GM12865 (cell line): Measurements from ENCODE around the gene PANK2.
"Not testable (repeated sequence)": the region's sequence is repeated elsewhere in the genome, so short reads cannot be mapped to it uniquely, and the experiment has no call there.

Experiments used
- DNase-seq: peaks from one replicate; pipeline ENCODE4 v3.0.0; 2010; ENCODE audit warnings: low read depth
- H3K4me3 ChIP-seq: 2 replicates; pipeline ENCODE4 v1.5.1; 2011; ENCODE audit warnings: mild to moderate bottlenecking, low read depth, low read length, control low read depth
- CTCF ChIP-seq: IDR thresholded peaks from 2 replicates; pipeline ENCODE4 v1.5.1; 2011; ENCODE audit warnings: low read length, control low read depth, low read depth, inconsistent platforms; ENCODE audit not compliant: insufficient read depth; ENCODE audit errors: missing control alignments

PANK2 gene

GRCh38 chr20:3964719-3965118 is 75.5 kb downstream of the PANK2 start:
- no peak for TF ChIP-seq CTCF
- no peak overlapping the region for H3K4me3 ChIP-seq
- DNase-seq = no peak

GRCh38 chr20:3966571-3966970 is 77.4 kb downstream of the PANK2 start:
- TF ChIP-seq CTCF = no peak
- H3K4me3 ChIP-seq = no peak overlapping the region
- no peak for DNase-seq

GRCh38 chr20:3970016-3970415 is 80.8 kb downstream of the PANK2 start:
- H3K4me3 ChIP-seq = no peak overlapping the region
- DNase-seq = no peak
- no peak for TF ChIP-seq CTCF

- no peak for TF ChIP-seq CTCF
These were observed 82.0 kb downstream of the PANK2 start for GRCh38 chr20:3971145-3971544.

GRCh38 chr20:3972161-3972560 is 83.0 kb downstream of the PANK2 start:
- TF ChIP-seq CTCF = no peak
- DNase-seq = no peak
- no peak overlapping the region for H3K4me3 ChIP-seq

More at GRCh38 chr20:3971145-3971544, 82.0 kb downstream of the PANK2 start:
- no peak for DNase-seq
- no peak overlapping the region for H3K4me3 ChIP-seq

- DNase-seq, H3K4me3 ChIP-seq: not testable (repeated sequence)
These were observed 83.4 kb downstream of the PANK2 start for GRCh38 chr20:3972631-3973030.

GRCh38 chr20:3973705-3974104 is 84.5 kb downstream of the PANK2 start:
- DNase-seq = no peak
- no peak for TF ChIP-seq CTCF
- H3K4me3 ChIP-seq = no peak overlapping the region

GRCh38 chr20:3976511-3976910 is 87.3 kb downstream of the PANK2 start:
- TF ChIP-seq CTCF = no peak
- H3K4me3 ChIP-seq = no peak overlapping the region
- DNase-seq = no peak
